Natural killer cell (primary cell): Measurements from ENCODE around the gene SYNM. TPM values are rescaled to one million over a fixed set of nuclear protein-coding genes. Genes with fewer than 3 reads are reported as not detected.

ENCODE experiments used
- ATAC-seq, 3 donors: fragments of 150-1000 bp in 2 of 3; fragments of 200-7000 bp in 1 of 3; cut with Tn5 transposase; 1 replicate in 1 of 3; 2 replicates in 2 of 3; pipeline ENCODE4 v1.10.0; 2021; ENCODE audit warnings: mild to moderate bottlenecking in 2 of 3, moderate library complexity in 2 of 3
- DNase-seq, 2 donors: peaks; one replicate each; pipeline versions ENCODE4 v3.0.0 to v3.0.0-alpha.2; 2013 to 2021; ENCODE audit warnings: mixed read lengths in 1 of 2
- H3K27ac ChIP-seq: one replicate; pipeline ENCODE4 v1.5.1; 2013; ENCODE audit warnings: mild to moderate bottlenecking, low read length
- H3K27me3 ChIP-seq: one replicate; pipeline ENCODE4 v1.6.1; 2013; ENCODE audit warnings: low read length; ENCODE audit not compliant: control insufficient read depth, insufficient read depth
- H3K36me3 ChIP-seq: one replicate; pipeline ENCODE4 v1.6.1; 2013; ENCODE audit warnings: low read length; ENCODE audit not compliant: control insufficient read depth, insufficient read depth
- H3K4me1 ChIP-seq: one replicate; pipeline ENCODE4 v1.6.1; 2013; ENCODE audit warnings: low read length; ENCODE audit not compliant: control insufficient read depth, insufficient read depth
- H3K4me3 ChIP-seq: one replicate; pipeline ENCODE4 v1.5.1; 2013; ENCODE audit warnings: low read length
- H3K9me3 ChIP-seq: one replicate; pipeline ENCODE4 v1.6.1; 2013; ENCODE audit warnings: low read length; ENCODE audit not compliant: control insufficient read depth, insufficient read depth
- H3K27ac Mint-ChIP-seq, 2 donors: one replicate each; pipeline ENCODE4 v1.8.0; 2022; ENCODE audit warnings: mild to moderate bottlenecking in 2 of 2, mixed read lengths in 2 of 2, moderate library complexity in 1 of 2
- H3K27me3 Mint-ChIP-seq, 2 donors: one replicate each; pipeline ENCODE4 v1.8.0; 2022; ENCODE audit warnings: low read depth in 2 of 2, mixed read lengths in 2 of 2
- H3K36me3 Mint-ChIP-seq: one replicate; pipeline ENCODE4 v1.8.0; 2022; ENCODE audit warnings: mixed read lengths
- H3K4me1 Mint-ChIP-seq, 2 donors: one replicate each; pipeline ENCODE4 v1.8.0; 2022; ENCODE audit warnings: mixed read lengths in 2 of 2
- H3K4me3 Mint-ChIP-seq: one replicate; pipeline ENCODE4 v1.8.0; 2022; ENCODE audit warnings: mild to moderate bottlenecking, moderate library complexity, mixed read lengths
- H3K9me3 Mint-ChIP-seq, 2 donors: one replicate each; pipeline ENCODE4 v1.8.0; 2022; ENCODE audit warnings: mixed read lengths in 2 of 2
- CTCF ChIP-seq: fragments of 200-600 bp; IDR thresholded peaks from one replicate; pipeline ENCODE4 v1.8.0; 2022; ENCODE audit warnings: antibody characterized with exemption
- WGBS: methylation state at CpG from one replicate; pipeline ENCODE4 v1.1.7; 2013; ENCODE audit warnings: missing lambda C conversion rate; ENCODE audit not compliant: insufficient coverage; 5-methylcytosine and 5-hydroxymethylcytosine counted together
- intact Hi-C: fragments of 100-400 bp; cut with micrococcal nuclease; formaldehyde crosslinking; loops from one replicate; pipeline ENCODE4 v1.14.2; 2022
- total RNA-seq, 4 donors: library from RNA; stranded (reverse); fragments of 120-200 nt in 1 of 4; gene quantifications; one replicate each; pipeline versions ENCODE4 v1.2.3 to v1.2.4, GENCODE V29; 2013 to 2022

The SYNM gene
- total RNA-seq, 3 donors from 2014 or later (not counting 1 experiment from before 2014, with no cell fraction given) = 0.11 to 0.48 (median 0.42) TPM

- H3K4me1 Mint-ChIP-seq = peaks cover 0 to 5% of the 10 kb centered on the region in 2 donors
- H3K4me3 Mint-ChIP-seq = no peak overlapping the region
- peaks cover 9% of the 10 kb centered on the region for H3K27me3 ChIP-seq
- no peaks in the 10 kb centered on the region for H3K9me3 Mint-ChIP-seq
- DNase-seq (peak in 1 of 2 donors; percentile 12), ATAC-seq (no peak)
- no peak overlapping the region for H3K27ac ChIP-seq
- H3K27me3 Mint-ChIP-seq = peaks cover 32 to 35% of the 10 kb centered on the region in 2 donors
- H3K9me3 ChIP-seq = no peaks in the 10 kb centered on the region
- H3K36me3 ChIP-seq = no peaks in the 10 kb centered on the region
- intact Hi-C loops = loop anchor here (5.0 kb wide), 1 partner anchor 113 kb away; no protein-coding TSS in a partner anchor
- no peak for TF ChIP-seq CTCF
- H3K36me3 Mint-ChIP-seq = no peaks in the 10 kb centered on the region
- peaks cover 4% of the 10 kb centered on the region for H3K4me1 ChIP-seq
- H3K27ac Mint-ChIP-seq = no peak overlapping the region
- WGBS = 90% methylated on average over 7 of the region's 7 CpGs
- no peak overlapping the region for H3K4me3 ChIP-seq
Measured at GRCh38 chr15:99099661-99100060, 5.2 kb upstream of the SYNM start.

DNA sequence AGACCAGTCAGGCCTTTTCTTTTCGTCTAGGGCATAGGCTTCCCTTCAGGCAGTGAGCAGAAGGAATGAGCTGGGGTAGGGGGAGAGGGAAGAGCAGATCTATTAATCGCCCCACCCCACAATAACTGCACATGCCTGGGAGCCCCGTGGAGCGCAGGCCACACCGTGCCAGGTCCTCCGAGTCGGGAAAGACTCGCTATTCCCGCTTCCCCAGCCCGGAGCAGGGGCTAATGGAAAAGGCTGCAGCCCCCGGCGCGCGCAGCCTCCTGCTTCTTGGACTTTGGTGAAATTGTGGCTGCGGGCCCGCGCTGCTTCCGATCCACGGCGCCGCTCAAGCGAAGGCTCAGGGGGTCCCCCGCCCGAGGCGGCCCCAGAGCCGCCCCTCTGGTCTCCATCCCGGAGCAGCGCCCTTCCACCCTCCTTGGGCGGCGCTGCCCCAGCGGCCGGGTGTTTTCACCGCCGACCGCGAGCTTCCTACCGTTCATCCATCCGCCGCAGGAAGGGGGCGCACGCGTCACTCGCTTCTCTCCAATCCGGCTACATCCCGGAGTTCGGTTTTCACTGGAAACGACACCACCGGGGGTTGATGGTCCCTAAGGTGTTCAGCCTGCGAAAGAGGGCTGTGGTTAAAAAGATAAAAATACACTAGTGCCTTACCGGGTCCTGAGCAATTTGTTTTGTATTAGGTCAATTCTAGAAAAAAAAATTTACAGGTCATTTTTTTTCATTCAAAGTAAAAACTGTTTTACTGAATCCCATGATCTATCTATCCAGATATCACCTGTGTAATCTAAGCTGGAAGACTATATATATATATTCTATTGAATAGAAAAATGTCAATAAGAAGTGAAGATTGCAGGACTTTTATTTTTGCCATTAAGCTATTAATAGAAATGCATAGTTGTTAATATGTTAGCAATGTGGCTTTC, 4.4 kb upstream of the SYNM start:
- TF ChIP-seq CTCF = peak; percentile 18
- Histone ChIP-seq H3K27ac (no peak overlapping the region), H3K4me3 (no peak overlapping the region), H3K4me1 (peaks cover 7% of the 10 kb centered on the region), H3K36me3 (no peaks in the 10 kb centered on the region), H3K27me3 (peaks cover 9% of the 10 kb centered on the region), H3K9me3 (no peaks in the 10 kb centered on the region)
- Mint-ChIP-seq H3K27ac (no peak overlapping the region), H3K9me3 (no peaks in the 10 kb centered on the region), H3K27me3 (peaks cover 32 to 35% of the 10 kb centered on the region in 2 donors), H3K4me1 (peaks cover 0 to 10% of the 10 kb centered on the region in 2 donors), H3K4me3 (no peak overlapping the region), H3K36me3 (no peaks in the 10 kb centered on the region)
- intact Hi-C loops = loop anchor here (5.0 kb wide), 1 partner anchor 112 kb away; no protein-coding TSS in a partner anchor
- DNase-seq = peak; percentile 19 to 64
- peak in 1 of 3 donors; percentile 59 for ATAC-seq
- 5% methylated on average over 47 of the region's 50 CpGs for whole genome bisulfite sequencing

DNA sequence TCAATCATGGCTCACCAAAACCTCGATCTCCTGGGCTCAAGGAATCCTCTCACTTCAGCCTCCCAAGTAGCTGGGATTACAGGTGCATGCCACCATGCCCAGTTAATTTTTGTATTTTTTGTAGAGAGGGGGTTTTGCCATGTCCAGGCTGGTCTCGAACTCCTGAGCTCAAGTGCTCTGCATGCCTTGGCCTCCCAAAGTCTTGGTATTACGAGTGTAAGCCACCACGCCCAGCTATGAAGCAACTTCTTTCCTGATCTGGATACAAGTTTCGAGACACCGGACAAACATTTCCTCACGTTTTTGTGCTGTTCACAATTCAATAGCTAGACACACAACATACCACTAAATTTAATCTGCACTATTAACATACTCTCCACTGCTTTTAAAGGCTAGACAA, 3.4 kb upstream of the SYNM start:
- Mint-ChIP-seq H3K27ac (no peak overlapping the region), H3K36me3 (no peaks in the 10 kb centered on the region), H3K4me1 (peaks cover 0 to 10% of the 10 kb centered on the region in 2 donors), H3K27me3 (peaks cover 29 to 32% of the 10 kb centered on the region in 2 donors), H3K9me3 (no peaks in the 10 kb centered on the region), H3K4me3 (no peak overlapping the region)
- no peak overlapping the region for H3K4me3 ChIP-seq
- intact Hi-C loops = loop anchor here (5.0 kb wide), 1 partner anchor 111 kb away; no protein-coding TSS in a partner anchor
- 65% methylated on average over 7 of the region's 7 CpGs for WGBS
- DNase-seq (no peak), ATAC-seq (no peak)
- peaks cover 7% of the 10 kb centered on the region for H3K4me1 ChIP-seq
- peaks cover 14% of the 10 kb centered on the region for H3K27me3 ChIP-seq
- H3K27ac ChIP-seq = no peak overlapping the region
- H3K36me3 ChIP-seq = no peaks in the 10 kb centered on the region
- TF ChIP-seq CTCF = no peak
- H3K9me3 ChIP-seq = no peaks in the 10 kb centered on the region
